22Rv1 (cell line): ENCODE data around the gene TRIL.

Source experiments
- ZFX ChIP-seq: fragments of 450-650 bp; IDR thresholded peaks from 2 replicates; pipeline ENCODE4 v1.6.1; 2017; ENCODE audit warnings: antibody characterized with exemption, borderline replicate concordance
- TF ChIP-seq, protein P1 (sequence below): fragments of 450-650 bp; IDR thresholded peaks from 2 replicates; pipeline ENCODE4 v1.5.1; 2017; ENCODE audit warnings: mild to moderate bottlenecking

- TF ChIP-seq, protein P1, sequence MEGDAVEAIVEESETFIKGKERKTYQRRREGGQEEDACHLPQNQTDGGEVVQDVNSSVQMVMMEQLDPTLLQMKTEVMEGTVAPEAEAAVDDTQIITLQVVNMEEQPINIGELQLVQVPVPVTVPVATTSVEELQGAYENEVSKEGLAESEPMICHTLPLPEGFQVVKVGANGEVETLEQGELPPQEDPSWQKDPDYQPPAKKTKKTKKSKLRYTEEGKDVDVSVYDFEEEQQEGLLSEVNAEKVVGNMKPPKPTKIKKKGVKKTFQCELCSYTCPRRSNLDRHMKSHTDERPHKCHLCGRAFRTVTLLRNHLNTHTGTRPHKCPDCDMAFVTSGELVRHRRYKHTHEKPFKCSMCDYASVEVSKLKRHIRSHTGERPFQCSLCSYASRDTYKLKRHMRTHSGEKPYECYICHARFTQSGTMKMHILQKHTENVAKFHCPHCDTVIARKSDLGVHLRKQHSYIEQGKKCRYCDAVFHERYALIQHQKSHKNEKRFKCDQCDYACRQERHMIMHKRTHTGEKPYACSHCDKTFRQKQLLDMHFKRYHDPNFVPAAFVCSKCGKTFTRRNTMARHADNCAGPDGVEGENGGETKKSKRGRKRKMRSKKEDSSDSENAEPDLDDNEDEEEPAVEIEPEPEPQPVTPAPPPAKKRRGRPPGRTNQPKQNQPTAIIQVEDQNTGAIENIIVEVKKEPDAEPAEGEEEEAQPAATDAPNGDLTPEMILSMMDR, result no peak
- TF ChIP-seq ZFX, result no peak
Observed at GRCh38 chr7:28983396-28984190, 25.5 kb upstream of the TRIL start.
